A172 (cell line): ENCODE measurements around the gene THAP11. TPM values are rescaled to one million over a fixed set of nuclear protein-coding genes. Genes with fewer than 3 reads are reported as not detected.
"Not testable (repeated sequence)": the region's sequence is repeated elsewhere in the genome, so short reads cannot be mapped to it uniquely, and the experiment has no call there.

Experiments used
- DNase-seq: peaks from one replicate; pipeline ENCODE4 v3.0.0-alpha.2; 2015; ENCODE audit warnings: low spot score
- total RNA-seq: library from RNA; depleted of rRNA; stranded (reverse); fragments of >200 nt; shearing (Covaris generic); gene quantifications from 2 replicates; pipeline ENCODE4 v1.2.3, GENCODE V29; 2014

The THAP11 gene
- total RNA-seq, 1 experiment from 2014 or later, result 21.6 TPM

- DNase-seq, result no peak
Observed at GRCh38 chr16:67834242-67834614, 7.9 kb upstream of the THAP11 start.

- DNase-seq, result not testable (repeated sequence)
Observed at GRCh38 chr16:67837190-67837589, 4.9 kb upstream of the THAP11 start.

- DNase-seq, result no peak
Observed at GRCh38 chr16:67837811-67838210, 4.3 kb upstream of the THAP11 start.

- DNase-seq, result no peak
Observed at GRCh38 chr16:67841198-67841815, 813 bp upstream of the THAP11 start.

- no peak for DNase-seq
Observed at GRCh38 chr16:67842509-67843342, 606 bp downstream of the THAP11 start.

GRCh38 chr16:67843343-67843765, 1.2 kb downstream of the THAP11 start:
- no peak for DNase-seq

GRCh38 chr16:67844497-67844896, 2.4 kb downstream of the THAP11 start:
- no peak for DNase-seq

GRCh38 chr16:67845291-67846062, 3.4 kb downstream of the THAP11 start:
- no peak for DNase-seq

- no peak for DNase-seq
Observed at GRCh38 chr16:67846063-67846319, 3.9 kb downstream of the THAP11 start.

GRCh38 chr16:67846320-67847063, 4.4 kb downstream of the THAP11 start, which contains the start of gene NUTF2:
NUTF2 (plus strand) TSS chr16:67846933; CDS start chr16:67865131, 18,198 bp downstream.
- DNase-seq, result peak; percentile 82

- peak; percentile 46 for DNase-seq
Observed at GRCh38 chr16:67847064-67847861, 5.1 kb downstream of the THAP11 start, which contains the start of gene CENPT. CENPT (minus strand) TSS chr16:67847693; CDS start chr16:67833859, 13,834 bp downstream.

GRCh38 chr16:67848118-67848517, 6.0 kb downstream of the THAP11 start:
- no peak for DNase-seq

GRCh38 chr16:67853670-67854069, 11.6 kb downstream of the THAP11 start:
- DNase-seq, result no peak

- no peak for DNase-seq
Observed at GRCh38 chr16:67855789-67856188, 13.7 kb downstream of the THAP11 start.

GRCh38 chr16:67856927-67857546, 14.9 kb downstream of the THAP11 start:
- no peak for DNase-seq

GRCh38 chr16:67857547-67858233, 15.6 kb downstream of the THAP11 start:
- peak; percentile 74 for DNase-seq

- DNase-seq, result no peak
Observed at GRCh38 chr16:67858500-67858899, 16.4 kb downstream of the THAP11 start.

- DNase-seq, result peak; percentile 42
Observed at GRCh38 chr16:67860589-67861398, 18.7 kb downstream of the THAP11 start.

GRCh38 chr16:67861877-67862276, 19.8 kb downstream of the THAP11 start:
- DNase-seq, result no peak
